ENCODE data around the gene LHX2. TPM values are rescaled to one million over a fixed set of nuclear protein-coding genes. Genes with fewer than 3 reads are reported as not detected.

The LHX2 gene
- total and polyA plus RNA-seq, 2 of the 4 experiments (the other 2 are of a cell fraction): not detected

DNA sequence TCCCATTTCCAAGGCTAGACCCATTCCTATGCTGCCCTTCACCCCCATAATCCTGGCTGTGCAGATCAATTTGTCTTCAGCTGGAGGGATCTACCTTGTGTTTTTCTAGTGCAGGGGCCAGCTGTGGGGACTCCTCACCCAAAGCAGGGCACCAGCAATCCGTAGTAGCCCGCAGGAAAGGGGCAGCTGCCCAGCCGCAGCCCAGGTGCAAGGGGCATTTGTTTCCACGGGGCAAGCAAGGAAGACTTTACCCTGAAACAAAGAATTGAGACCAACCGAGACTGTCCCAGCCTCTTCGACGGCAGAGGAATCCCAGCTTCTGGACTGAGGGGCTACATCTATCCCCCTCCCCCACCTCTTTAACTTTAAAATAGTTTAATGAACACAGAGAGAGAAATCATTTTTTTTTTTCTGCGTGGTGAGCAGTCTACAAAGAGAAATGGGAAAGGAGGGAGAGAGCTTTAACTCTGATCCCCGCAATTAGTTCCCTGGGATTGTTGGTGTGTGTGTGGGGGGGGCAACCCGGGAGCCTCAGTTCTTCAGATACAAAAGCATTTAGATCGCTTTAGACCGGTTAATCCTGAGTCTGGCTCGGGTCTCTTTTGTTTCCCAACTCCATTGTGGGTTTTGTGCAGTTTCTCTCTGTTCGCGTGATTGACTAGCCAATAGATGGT lies 10.6 kb upstream of the LHX2 start:
- no TSS peak for BruUV-seq (replicated peaks)
- 7% methylated on average over 4 of the region's 15 CpGs; no CpG with 5 or more reads in 1 of the 2 experiments for WGBS, 2 experiments (ENCODE audit: extremely low coverage in 2 of 2, insufficient read length in 1 of 2)
- no peaks in the 10 kb centered on the region for H3K79me1 ChIP-seq (ENCODE audit: low read depth in 1 of 2, low read length in 2 of 2)
- no peak overlapping the region for H3K14ac ChIP-seq (replicated peaks; ENCODE audit: low read depth, low read length)
- H2AK5ac ChIP-seq (ENCODE audit: low read depth, low read length): no peak overlapping the region
- dilution Hi-C loops (cut with HindIII; ENCODE audit: low sequenced_read_pairs, unreplicated experiment) (no loop called here), in situ Hi-C loops (cut with MboI; ENCODE audit: low sequenced_read_pairs) (no loop called here), intact Hi-C loops (cut with micrococcal nuclease) (no loop called here)
- no peak for ATAC-seq (ENCODE audit: low read depth)
- H3K9me1 ChIP-seq (ENCODE audit: insufficient read depth, low read length): 0 out of 2 replicates have a peak, but pooled peaks cover 5% of the 10 kb centered on the region
- peaks cover 11% of the 10 kb centered on the region for H3K9me3 ChIP-seq (ENCODE audit: control insufficient read depth, insufficient read depth, low read length)
- no peak overlapping the region for H3K56ac ChIP-seq (ENCODE audit: extremely low read depth, insufficient read depth, low read length)
- DNase-seq: no peak
- H3K4ac ChIP-seq (ENCODE audit: low read depth, low read length): no peak overlapping the region
- H2AK9ac ChIP-seq (replicated peaks; ENCODE audit: low read depth, low read length, poor library complexity): no peak overlapping the region
- H3K18ac ChIP-seq (ENCODE audit: low read depth, low read length): no peak overlapping the region
- no peak overlapping the region for H3K4me3 ChIP-seq (ENCODE audit: insufficient read depth, low read depth, low read length)
- ChIA-PET CTCF (interaction anchor here (0.7 kb wide), 1 partner anchor 389 kb away, joined by 5 read pairs; no protein-coding TSS in a partner anchor), POLR2A (ENCODE audit: unreplicated experiment) (no interaction called here)
- H3K23ac ChIP-seq (ENCODE audit: low read depth, low read length): no peak overlapping the region
- no peak overlapping the region for H2AFZ ChIP-seq (replicated peaks; ENCODE audit: low read length, poor library complexity)
- H3K27ac ChIP-seq (ENCODE audit: insufficient read depth, low read length): no peak overlapping the region
- H4K91ac ChIP-seq (ENCODE audit: insufficient read depth, low read depth, low read length): no peak overlapping the region
- no peak overlapping the region for H2BK20ac ChIP-seq (ENCODE audit: low read depth, low read length)
- no peak overlapping the region for H2BK15ac ChIP-seq (ENCODE audit: low read depth, low read length)
- H4K8ac ChIP-seq (ENCODE audit: low read depth in 2 of 2, low read length in 2 of 2): no peak overlapping the region
- H2BK5ac ChIP-seq (ENCODE audit: low read depth, low read length, poor library complexity, severe bottlenecking): no peak overlapping the region
- H3K36me3 ChIP-seq (ENCODE audit: control insufficient read depth, insufficient read depth, low read length): no peaks in the 10 kb centered on the region
- no peak for TF ChIP-seq SMC3 (IDR thresholded peaks at IDR 0.05; ENCODE audit: low read depth, low read length)
- no peak for TF ChIP-seq CTCF (conservative IDR thresholded peaks at IDR 0.05; ENCODE audit: low read depth, low read length)
- no peak for TF ChIP-seq RFX5 (IDR thresholded peaks at IDR 0.05; ENCODE audit: low read depth, low read length)
- TF ChIP-seq MXI1 (IDR thresholded peaks at IDR 0.05; ENCODE audit: borderline replicate concordance, low read depth, low read length): no peak
- TF ChIP-seq BHLHE40 (IDR thresholded peaks at IDR 0.05; ENCODE audit: low read depth, low read length): no peak
- no peak for TF ChIP-seq CEBPB (IDR thresholded peaks at IDR 0.05; ENCODE audit: low read depth, low read length)
- TF ChIP-seq ELK1 (IDR thresholded peaks at IDR 0.05; ENCODE audit: borderline replicate concordance, low read depth, low read length): no peak
- TF ChIP-seq NFE2L2 (IDR thresholded peaks at IDR 0.05; ENCODE audit: low read depth, low read length): no peak
- TF ChIP-seq MAFK (IDR thresholded peaks at IDR 0.05; ENCODE audit: low read depth, low read length): no peak
- no peak for TF ChIP-seq USF2 (IDR thresholded peaks at IDR 0.05; ENCODE audit: low read depth, low read length)
- no peak for TF ChIP-seq RCOR1 (IDR thresholded peaks at IDR 0.05; ENCODE audit: insufficient replicate concordance, low read length)
- TF ChIP-seq CHD1 (IDR thresholded peaks at IDR 0.05; ENCODE audit: low read depth, low read length): no peak
- no peak for TF ChIP-seq FOS (IDR thresholded peaks at IDR 0.05; ENCODE audit: low read depth, low read length)
- TF ChIP-seq POLR2A (IDR thresholded peaks at IDR 0.05; ENCODE audit: low read depth, low read length): no peak
- no peak for TF ChIP-seq RAD21 (IDR thresholded peaks at IDR 0.05; ENCODE audit: low read length)
- TF ChIP-seq MAZ (IDR thresholded peaks at IDR 0.05; ENCODE audit: borderline replicate concordance, low read depth, low read length): no peak
- H4K20me1 ChIP-seq (ENCODE audit: insufficient read depth, low read length): peaks cover 7% of the 10 kb centered on the region; the same call in 1 of the 2 replicates
- H3K4me2 ChIP-seq (ENCODE audit: low read depth, low read length): no peak overlapping the region
- H3K27me3 ChIP-seq (ENCODE audit: control insufficient read depth, insufficient read depth, low read length): peaks cover 94% of the 10 kb centered on the region
- no peak overlapping the region for H3K9ac ChIP-seq (ENCODE audit: low read depth, low read length)
- H2BK120ac ChIP-seq (ENCODE audit: low read depth, low read length): no peak overlapping the region
- H4K5ac ChIP-seq (ENCODE audit: low read depth, low read length): no peak overlapping the region
- no peaks in the 10 kb centered on the region for H3K4me1 ChIP-seq (ENCODE audit: control insufficient read depth, insufficient read depth, low read length)
